ENCODE results near the gene HMX1.

HMX1 gene

DNA sequence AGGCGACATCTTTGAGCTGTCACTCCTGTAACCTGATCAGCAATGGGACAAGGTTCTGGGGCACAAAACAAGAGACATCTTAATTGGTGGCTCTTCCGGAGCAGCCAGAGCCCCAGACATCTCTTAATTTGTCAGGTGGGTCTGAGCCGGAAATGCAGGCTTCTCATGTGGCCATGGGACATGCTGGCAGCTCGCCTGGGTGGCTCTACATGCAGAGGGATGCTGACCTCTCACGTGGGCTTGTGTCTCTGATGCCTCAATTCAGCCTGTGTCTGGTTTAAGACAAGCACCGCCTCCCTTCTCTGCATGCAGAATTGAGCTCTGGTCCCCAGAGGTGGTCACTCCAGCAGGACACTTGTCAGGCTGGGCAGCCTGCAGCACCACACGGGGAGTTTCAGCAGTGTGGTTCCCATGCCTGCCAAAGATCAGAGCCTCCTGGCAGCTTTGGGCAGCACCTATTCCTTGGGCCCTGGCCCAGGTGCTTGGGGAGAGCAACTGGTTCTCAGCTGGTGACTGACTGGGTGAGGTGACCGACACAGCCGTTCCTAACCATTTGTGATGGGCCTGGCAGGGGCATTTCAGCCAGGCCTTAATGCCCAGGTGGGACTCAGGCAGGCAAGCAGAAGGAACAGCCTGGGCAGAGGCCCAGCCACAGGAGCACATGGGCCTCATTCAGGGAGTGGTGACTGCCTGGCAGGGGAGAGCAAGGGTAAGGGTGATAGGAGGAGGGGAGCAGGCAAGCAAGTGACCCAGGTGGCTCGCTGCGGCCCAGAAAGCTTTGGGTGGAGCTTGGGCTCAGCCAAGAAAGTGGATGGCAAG is 53.4 kb downstream of the HMX1 start:
- DNase-seq (ENCODE audit: low read depth) = no peak

DNA sequence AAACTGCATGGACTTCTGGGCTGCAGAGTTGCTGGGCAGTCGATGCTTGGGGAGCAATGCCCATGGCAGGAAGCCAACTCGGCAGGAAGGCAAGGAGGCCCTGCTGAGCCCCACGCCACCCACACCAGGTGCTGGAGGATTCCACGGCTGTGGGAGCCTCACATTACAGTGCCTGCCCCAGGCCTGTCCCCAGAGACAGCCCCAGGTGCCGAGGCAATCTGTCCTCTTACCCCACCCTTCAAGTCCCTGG is 53.9 kb downstream of the HMX1 start:
- no peak for DNase-seq (ENCODE audit: low read depth)

DNA sequence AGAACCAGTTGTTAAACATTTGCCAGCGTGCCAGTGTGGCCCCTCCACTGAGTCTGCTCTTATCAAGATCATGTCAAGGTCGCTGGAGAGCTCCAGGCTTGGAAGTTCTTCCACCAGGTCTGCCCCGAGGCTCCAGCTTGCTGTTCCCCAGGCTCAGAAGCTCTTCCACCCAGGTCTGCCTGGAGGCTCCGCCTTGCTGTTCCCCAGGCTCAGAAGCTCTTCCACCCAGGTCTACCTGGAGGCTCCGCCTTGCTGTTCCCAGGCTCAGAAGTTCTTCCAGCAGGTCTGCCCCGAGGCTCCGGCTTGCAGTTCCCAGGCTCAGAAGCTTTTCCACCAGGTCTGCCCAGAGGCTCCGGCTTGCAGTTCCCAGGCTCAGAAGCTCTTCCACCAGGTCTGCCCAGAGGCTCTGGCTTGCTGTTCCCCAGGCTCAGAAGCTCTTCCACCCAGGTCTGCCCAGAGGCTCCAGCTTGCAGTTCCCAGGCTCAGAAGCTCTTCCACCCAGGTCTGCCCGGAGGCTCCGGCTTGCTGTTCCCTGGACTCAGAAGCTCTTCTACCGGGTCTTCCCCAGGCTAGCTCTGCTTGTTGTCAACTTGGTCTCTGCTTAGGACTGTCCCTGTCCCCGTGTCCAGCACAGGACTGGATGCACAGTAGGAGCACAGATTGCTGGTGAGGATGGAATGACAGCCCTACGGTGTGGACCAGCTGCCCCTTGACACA is 54.4 kb downstream of the HMX1 start:
- DNase-seq (ENCODE audit: low read depth) = no peak
